Pancreas (tissue), 10 donors: ENCODE data around the gene IL1RL2. TPM values are rescaled to one million over a fixed set of nuclear protein-coding genes. Genes with fewer than 3 reads are reported as not detected.
A peak's percentile ranks its signal among the peaks of the same experiment; 100 is the strongest.

Experiments used
- ATAC-seq, 4 donors: fragments of 200-7000 bp; cut with Tn5 transposase; one replicate each; pipeline versions ENCODE4 v1.8.0 to v1.9.1; 2020; ENCODE audit warnings: mild to moderate bottlenecking in 4 of 4, moderate library complexity in 4 of 4
- DNase-seq, 6 donors: peaks; one replicate each; pipeline ENCODE4 v3.0.0-alpha.2; 2020
- FAIRE-seq: peaks from 2 replicates; lab custom pipeline; 2012; peaks lifted over from hg19 to GRCh38; lab: Jason Lieb, UNC
- H3K27ac ChIP-seq, 4 donors: fragments of 200-600 bp; sonication (generic); 1 replicate in 3 of 4; 2 replicates in 1 of 4; pipeline versions ENCODE4 v1.5.0 to v1.8.0; 2020
- H3K27me3 ChIP-seq, 4 donors: fragments of 200-600 bp; one replicate each; pipeline ENCODE4 v1.8.0; 2021
- H3K36me3 ChIP-seq, 3 donors: fragments of 200-600 bp; sonication (generic) in 1 of 3; one replicate each; pipeline versions ENCODE4 v1.5.0 to v1.8.0; 2020 to 2021
- H3K4me1 ChIP-seq, 3 donors: fragments of 200-600 bp; one replicate each; pipeline ENCODE4 v1.8.0; 2021
- H3K4me3 ChIP-seq, 4 donors: fragments of 200-600 bp; sonication (generic) in 2 of 4; one replicate each; pipeline versions ENCODE4 v1.5.0 to v1.8.0; 2020 to 2021
- H3K9me3 ChIP-seq, 4 donors: fragments of 200-600 bp; one replicate each; pipeline ENCODE4 v1.8.0; 2021
- CTCF ChIP-seq, 4 donors: fragments of 200-600 bp; sonication (generic) in 3 of 4; IDR thresholded peaks; one replicate each; pipeline versions ENCODE4 v1.5.0 to v1.8.0; 2021; ENCODE audit warnings: antibody characterized with exemption in 4 of 4
- WGBS, 2 donors: extraction: QIAGEN DNeasy Blood & Tissue Kit; methylation state at CpG; one replicate each; pipeline ENCODE4 v1.1.7; 2013; 5-methylcytosine and 5-hydroxymethylcytosine counted together
- intact Hi-C, 3 donors: fragments of 100-400 bp; cut with DNase I; formaldehyde crosslinking; loops; one replicate each; pipeline versions ENCODE4 v1.11.1 to v1.14.2; 2022
- polyA plus RNA-seq, 2 donors: library from polyadenylated mRNA; stranded (reverse); fragments of 200-250 nt; gene quantifications; one replicate each; pipeline ENCODE4 v1.2.3, GENCODE V29; 2013
- total RNA-seq, 6 donors: library from RNA; stranded (reverse); fragmentation: NEBNext Ultra II Directional in 4 of 6; extraction: Animal tissue kit (Norgen Biotek cat#: 25700) in 4 of 6; gene quantifications; one replicate each; pipeline versions ENCODE4 v1.2.1 to v1.2.4, GENCODE V29; 2021 to 2023
- donor health status: healthy with polysubstance abuse.
- donor health status: DM: no; HTN: no; CAD: no; lungs with moderate emphysema.
- donor health status: DM: no; HTN: no; CAD: no.
- donor health status: control.
- donor health status: control.
- donor health status: Bipolar disorder and iron deficiency.
- donor health status: DM: yes; HTN: yes; CAD: no.
- donor health status: DM: no; HTN: no; CAD: no.
- donor health status: DM: no; HTN: no; CAD: no.
- donor health status: DM: yes; HTN: yes; CAD: no.

The IL1RL2 gene
- total and polyA plus RNA-seq, 8 donors: 0.12 to 1.2 (median 0.34) TPM

- no peaks in the 10 kb centered on the region for H3K9me3 ChIP-seq
- H3K27me3 ChIP-seq: no peaks in the 10 kb centered on the region
- DNase-seq: no peak
- ATAC-seq: no peak
- no peak for FAIRE-seq
- no peaks in the 10 kb centered on the region for H3K36me3 ChIP-seq
- whole genome bisulfite sequencing, 2 donors: 0 to 91% methylated on average over 1 of the region's 1 CpG
- TF ChIP-seq CTCF (IDR thresholded peaks at IDR 0.05): no peak
- H3K27ac ChIP-seq: no peak overlapping the region
- intact Hi-C loops: no loop called here
- no peaks in the 10 kb centered on the region for H3K4me1 ChIP-seq
- no peak overlapping the region for H3K4me3 ChIP-seq
These were observed 22.7 kb downstream of the IL1RL2 start for GRCh38 chr2:102209474-102209873.

- ATAC-seq: no peak
- DNase-seq: no peak
- no peak for TF ChIP-seq CTCF (IDR thresholded peaks at IDR 0.05)
These were observed 30.2 kb downstream of the IL1RL2 start for GRCh38 chr2:102217032-102217431.

GRCh38 chr2:102224824-102225739 is 38.3 kb downstream of the IL1RL2 start:
- intact Hi-C loops: no loop called here
- 57 to 85% methylated on average over 8 of the region's 8 CpGs for WGBS, 2 donors
- H3K36me3 ChIP-seq: no peaks in the 10 kb centered on the region
- DNase-seq (no peak), FAIRE-seq (no peak), ATAC-seq (no peak)
- H3K4me1 ChIP-seq: peaks cover 0 to 11% (median 5%) of the 10 kb centered on the region in 3 donors
- no peak overlapping the region for H3K4me3 ChIP-seq
- no peaks in the 10 kb centered on the region for H3K27me3 ChIP-seq
- no peak overlapping the region for H3K27ac ChIP-seq
- no peak for TF ChIP-seq CTCF (IDR thresholded peaks at IDR 0.05)
- no peaks in the 10 kb centered on the region for H3K9me3 ChIP-seq

More at GRCh38 chr2:102217032-102217431, 30.2 kb downstream of the IL1RL2 start:
- FAIRE-seq: no peak
- Histone ChIP-seq H3K9me3 (no peaks in the 10 kb centered on the region), H3K27me3 (no peaks in the 10 kb centered on the region), H3K4me3 (no peak overlapping the region), H3K4me1 (no peaks in the 10 kb centered on the region), H3K36me3 (no peaks in the 10 kb centered on the region), H3K27ac (no peak overlapping the region)
- intact Hi-C loops: no loop called here

- no peaks in the 10 kb centered on the region for H3K36me3 ChIP-seq
- H3K4me3 ChIP-seq: no peak overlapping the region
- no peaks in the 10 kb centered on the region for H3K9me3 ChIP-seq
- DNase-seq (no peak), FAIRE-seq (no peak), ATAC-seq (no peak)
- intact Hi-C loops: no loop called here
- peak overlapping the region in 1 of 4 donors; percentile 93 for H3K27ac ChIP-seq
- TF ChIP-seq CTCF (IDR thresholded peaks at IDR 0.05): no peak
- H3K4me1 ChIP-seq: peaks cover 0 to 11% (median 5%) of the 10 kb centered on the region in 3 donors
- WGBS, 2 donors: 86 to 90% methylated on average over 6 of the region's 6 CpGs
- no peaks in the 10 kb centered on the region for H3K27me3 ChIP-seq
These were observed 39.3 kb downstream of the IL1RL2 start for GRCh38 chr2:102226171-102226570.
